ENCODE measurements around the gene TRIM28. TPM values are rescaled to one million over a fixed set of nuclear protein-coding genes. Genes with fewer than 3 reads are reported as not detected.
"Not testable (repeated sequence)": the region's sequence is repeated elsewhere in the genome, so short reads cannot be mapped to it uniquely, and the experiment has no call there.

TRIM28 gene
- 295 and 389 TPM in 2 replicates for total RNA-seq

GRCh38 chr19:58543826-58544590, at the start of gene TRIM28:
Gene TRIM28 (plus strand): TSS chr19:58544064. CDS start chr19:58544758, 694 bp downstream.
- TF ChIP-seq CTCF (IDR thresholded peaks at IDR 0.05; ENCODE audit: insufficient read depth, low read depth, low read length) = no peak
- peak within 1 kb of the TSS; percentile 82 for H3K4me3 ChIP-seq (ENCODE audit: low read depth, low read length)
- DNase-seq (ENCODE audit: low read depth) = peak; percentile 99

GRCh38 chr19:58497634-58498170, 46.2 kb upstream of the TRIM28 start:
- H3K4me3 ChIP-seq (ENCODE audit: low read depth, low read length) = no peak overlapping the region
- no peak for DNase-seq (ENCODE audit: low read depth)
- no peak for TF ChIP-seq CTCF (IDR thresholded peaks at IDR 0.05; ENCODE audit: insufficient read depth, low read depth, low read length)

GRCh38 chr19:58498316-58499020, 45.4 kb upstream of the TRIM28 start:
- DNase-seq (ENCODE audit: low read depth) = no peak
- TF ChIP-seq CTCF (IDR thresholded peaks at IDR 0.05; ENCODE audit: insufficient read depth, low read depth, low read length) = no peak
- H3K4me3 ChIP-seq (ENCODE audit: low read depth, low read length) = peak overlapping the region; percentile 74

- DNase-seq (ENCODE audit: low read depth) = peak; percentile 98
- peak overlapping the region; percentile 74 for H3K4me3 ChIP-seq (ENCODE audit: low read depth, low read length)
- TF ChIP-seq CTCF (IDR thresholded peaks at IDR 0.05; ENCODE audit: insufficient read depth, low read depth, low read length) = peak; percentile 51
Measured at GRCh38 chr19:58499021-58499927, 44.6 kb upstream of the TRIM28 start.

- DNase-seq (ENCODE audit: low read depth) = no peak
- H3K4me3 ChIP-seq (ENCODE audit: low read depth, low read length) = peak overlapping the region; percentile 74
- no peak for TF ChIP-seq CTCF (IDR thresholded peaks at IDR 0.05; ENCODE audit: insufficient read depth, low read depth, low read length)
Measured at GRCh38 chr19:58500242-58500641, 43.6 kb upstream of the TRIM28 start.

GRCh38 chr19:58507602-58508223, 36.2 kb upstream of the TRIM28 start:
- not testable (repeated sequence) for DNase-seq (ENCODE audit: low read depth); H3K4me3 ChIP-seq (ENCODE audit: low read depth, low read length)
